ENCODE results near the gene UBAP1. TPM values are rescaled to one million over a fixed set of nuclear protein-coding genes. Genes with fewer than 3 reads are reported as not detected.

Gene UBAP1
- polyA plus RNA-seq, 3 donors: 32.5 to 44.5 (median 39.2) TPM

Small RNAs within 50 kb of the gene (small RNA-seq; reads per million reads assigned to genes)
- not detected for gene AL353662.3 (ENCODE audit: insufficient read length, low read depth)
- not detected for gene RNA5SP282 (ENCODE audit: insufficient read length, low read depth)
- gene RNU2-50P (ENCODE audit: insufficient read length, low read depth): 1.2 reads per million

Other genes with a start within 250 kb of the UBAP1 start
- 10 to 100 TPM in 1 of 3 donors, 1 to 10 TPM in 2; 4.3 to 13.0 (median 5.7) TPM for gene UBAP2, start 130.2 kb upstream of the UBAP1 start, polyA plus RNA-seq
- gene DCAF12, start 52.3 kb upstream of the UBAP1 start, polyA plus RNA-seq: 10 to 100 TPM; 14.6 to 35.5 (median 22.4) TPM
- under 1 TPM in 2 of 3 donors, not detected in 1; 0.13 to 0.31 TPM for gene KIF24, start 150.2 kb downstream of the UBAP1 start, polyA plus RNA-seq
- 10 to 100 TPM; 24.4 to 56.9 (median 38.0) TPM for gene NUDT2, start 150.5 kb downstream of the UBAP1 start, polyA plus RNA-seq
- under 1 TPM in 2 of 3 donors, not detected in 1; 0.01 to 0.05 TPM for gene MYORG, start 197.9 kb downstream of the UBAP1 start, polyA plus RNA-seq

Data from CD14-positive monocyte (primary cell).